HEK293 (cell line): ENCODE data around the gene MRPL33.

Experiments
- CTCF ChIA-PET: fragments of 350-600 bp; formaldehyde crosslinking; extraction: SDS; loops from one replicate; lab custom pipeline; 2021; ENCODE audit warnings: antibody characterized with exemption; lab: Yijun Ruan, JAX
- POLR2A ChIA-PET: fragments of 300-600 bp; formaldehyde crosslinking; extraction: SDS; loops from one replicate; lab custom pipeline; 2020; ENCODE audit warnings: antibody characterized with exemption, inconsistent platforms; lab: Yijun Ruan, JAX
- H3K27ac ChIP-seq: fragments of 200-500 bp; sonication (Bioruptor generic); 2 replicates; pipeline ENCODE4 v1.5.1; 2014; ENCODE audit warnings: low read depth, low read length, control low read depth, inconsistent platforms; ENCODE audit errors: extremely low read depth
- H3K36me3 ChIP-seq, 2 experiments: fragments of 200-500 bp in 1 of 2; sonication (Bioruptor generic) in 1 of 2; 1 replicate in 1 of 2; 2 replicates in 1 of 2; pipeline ENCODE4 v1.5.1; 2014 to 2017; ENCODE audit warnings: inconsistent platforms in 2 of 2, low read length in 2 of 2; ENCODE audit not compliant: control insufficient read depth in 2 of 2, insufficient read depth in 1 of 2
- H3K4me1 ChIP-seq: fragments of 200-500 bp; sonication (Bioruptor generic); 2 replicates; pipeline ENCODE4 v1.5.1; 2014; ENCODE audit warnings: mild to moderate bottlenecking, low read length, inconsistent platforms; ENCODE audit not compliant: control insufficient read depth, insufficient read depth
- H3K4me3 ChIP-seq: 2 replicates; pipeline ENCODE4 v1.5.1; 2011; ENCODE audit warnings: low read depth, mild to moderate bottlenecking, control low read depth, low read length, moderate library complexity
- H3K9me3 ChIP-seq: fragments of 200-500 bp; sonication (Bioruptor generic); 2 replicates; pipeline ENCODE4 v1.5.1; 2014; ENCODE audit warnings: low read depth, low read length, inconsistent platforms; ENCODE audit not compliant: control insufficient read depth, insufficient read depth
- SALL2 ChIP-seq: fragments of 450-650 bp; formaldehyde crosslinking; IDR thresholded peaks from 2 replicates; pipeline ENCODE4 v1.5.0; 2017; ENCODE audit warnings: missing biosample characterization, mild to moderate bottlenecking, missing genetic modification characterization, borderline replicate concordance
- SCRT2 ChIP-seq: fragments of 450-650 bp; formaldehyde crosslinking; IDR thresholded peaks from 2 replicates; pipeline ENCODE4 v1.5.1; 2016; ENCODE audit warnings: missing biosample characterization, missing genetic modification characterization
- YY2 ChIP-seq: fragments of 450-650 bp; formaldehyde crosslinking; IDR thresholded peaks from 2 replicates; pipeline ENCODE4 v1.5.1; 2016; ENCODE audit warnings: missing biosample characterization, missing genetic modification characterization
- ZBTB48 ChIP-seq: fragments of 450-650 bp; formaldehyde crosslinking; IDR thresholded peaks from 2 replicates; pipeline ENCODE4 v1.5.1; 2016; ENCODE audit warnings: missing biosample characterization, missing genetic modification characterization
- ZNF169 ChIP-seq: fragments of 450-650 bp; formaldehyde crosslinking; IDR thresholded peaks from 2 replicates; pipeline ENCODE4 v1.5.1; 2016; ENCODE audit warnings: missing biosample characterization, missing genetic modification characterization
- ZNF175 ChIP-seq: fragments of 450-650 bp; formaldehyde crosslinking; IDR thresholded peaks from 2 replicates; pipeline ENCODE4 v1.5.1; 2016; ENCODE audit warnings: missing biosample characterization, missing genetic modification characterization
- ZNF214 ChIP-seq: fragments of 450-650 bp; formaldehyde crosslinking; IDR thresholded peaks from 2 replicates; pipeline ENCODE4 v1.5.1; 2017; ENCODE audit warnings: missing biosample characterization, mild to moderate bottlenecking, missing genetic modification characterization, borderline replicate concordance
- ZNF324 ChIP-seq: fragments of 450-650 bp; formaldehyde crosslinking; IDR thresholded peaks from 2 replicates; pipeline ENCODE4 v1.5.1; 2016; ENCODE audit warnings: missing biosample characterization, missing genetic modification characterization
- ZNF501 ChIP-seq: fragments of 450-650 bp; formaldehyde crosslinking; IDR thresholded peaks from 2 replicates; pipeline ENCODE4 v1.5.1; 2016; ENCODE audit warnings: missing biosample characterization, missing genetic modification characterization
- ZNF555 ChIP-seq: fragments of 450-650 bp; formaldehyde crosslinking; conservative IDR thresholded peaks from 2 replicates; pipeline ENCODE4 v1.5.1; 2017; ENCODE audit warnings: missing biosample characterization, mild to moderate bottlenecking, missing genetic modification characterization, inconsistent platforms
- ZNF664 ChIP-seq: fragments of 450-650 bp; formaldehyde crosslinking; IDR thresholded peaks from 2 replicates; pipeline ENCODE4 v1.5.1; 2016; ENCODE audit warnings: missing biosample characterization, missing genetic modification characterization
- ZNF785 ChIP-seq: fragments of 450-650 bp; formaldehyde crosslinking; IDR thresholded peaks from 2 replicates; pipeline ENCODE4 v1.5.1; 2016; ENCODE audit warnings: missing biosample characterization, missing genetic modification characterization
- ZNF843 ChIP-seq: fragments of 450-650 bp; formaldehyde crosslinking; IDR thresholded peaks from 2 replicates; pipeline ENCODE4 v1.5.1; 2016; ENCODE audit warnings: missing biosample characterization, missing genetic modification characterization
- ZXDB ChIP-seq: fragments of 450-650 bp; formaldehyde crosslinking; IDR thresholded peaks from 2 replicates; pipeline ENCODE4 v1.5.1; 2016; ENCODE audit warnings: missing biosample characterization, missing genetic modification characterization
- TF ChIP-seq, protein P1 (sequence below): fragments of 450-650 bp; formaldehyde crosslinking; optimal IDR thresholded peaks from 2 replicates; pipeline ENCODE3; 2016; ENCODE audit warnings: missing biosample characterization, mild to moderate bottlenecking, missing genetic modification characterization
- TF ChIP-seq, protein P2 (sequence below): fragments of 450-650 bp; formaldehyde crosslinking; IDR thresholded peaks from 2 replicates; pipeline ENCODE4 v1.5.1; 2016; ENCODE audit warnings: missing biosample characterization, missing genetic modification characterization, borderline replicate concordance

Gene MRPL33

GRCh38 chr2:27773959-27774358, 2.4 kb downstream of the MRPL33 start:
- Histone ChIP-seq H3K4me1 (peaks cover 9% of the 10 kb centered on the region; the same call in 1 of the 2 replicates), H3K36me3 (peaks cover 12 to 44% of the 10 kb centered on the region in 2 experiments; a peak in 2 of 3 replicates), H3K27ac (no peak overlapping the region), H3K4me3 (no peak overlapping the region), H3K9me3 (no peaks in the 10 kb centered on the region)
- TF ChIP-seq YY2 (tag by site-specific recombination): no peak
- TF ChIP-seq ZNF501 (tag by site-specific recombination): no peak
- TF ChIP-seq, protein P1, sequence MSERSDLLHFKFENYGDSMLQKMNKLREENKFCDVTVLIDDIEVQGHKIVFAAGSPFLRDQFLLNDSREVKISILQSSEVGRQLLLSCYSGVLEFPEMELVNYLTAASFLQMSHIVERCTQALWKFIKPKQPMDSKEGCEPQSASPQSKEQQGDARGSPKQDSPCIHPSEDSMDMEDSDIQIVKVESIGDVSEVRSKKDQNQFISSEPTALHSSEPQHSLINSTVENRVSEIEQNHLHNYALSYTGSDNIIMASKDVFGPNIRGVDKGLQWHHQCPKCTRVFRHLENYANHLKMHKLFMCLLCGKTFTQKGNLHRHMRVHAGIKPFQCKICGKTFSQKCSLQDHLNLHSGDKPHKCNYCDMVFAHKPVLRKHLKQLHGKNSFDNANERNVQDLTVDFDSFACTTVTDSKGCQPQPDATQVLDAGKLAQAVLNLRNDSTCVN (tag by site-specific recombination): no peak
- no peak for TF ChIP-seq ZNF175
- no peak for TF ChIP-seq ZNF664 (tag by site-specific recombination)
- TF ChIP-seq, protein P2, sequence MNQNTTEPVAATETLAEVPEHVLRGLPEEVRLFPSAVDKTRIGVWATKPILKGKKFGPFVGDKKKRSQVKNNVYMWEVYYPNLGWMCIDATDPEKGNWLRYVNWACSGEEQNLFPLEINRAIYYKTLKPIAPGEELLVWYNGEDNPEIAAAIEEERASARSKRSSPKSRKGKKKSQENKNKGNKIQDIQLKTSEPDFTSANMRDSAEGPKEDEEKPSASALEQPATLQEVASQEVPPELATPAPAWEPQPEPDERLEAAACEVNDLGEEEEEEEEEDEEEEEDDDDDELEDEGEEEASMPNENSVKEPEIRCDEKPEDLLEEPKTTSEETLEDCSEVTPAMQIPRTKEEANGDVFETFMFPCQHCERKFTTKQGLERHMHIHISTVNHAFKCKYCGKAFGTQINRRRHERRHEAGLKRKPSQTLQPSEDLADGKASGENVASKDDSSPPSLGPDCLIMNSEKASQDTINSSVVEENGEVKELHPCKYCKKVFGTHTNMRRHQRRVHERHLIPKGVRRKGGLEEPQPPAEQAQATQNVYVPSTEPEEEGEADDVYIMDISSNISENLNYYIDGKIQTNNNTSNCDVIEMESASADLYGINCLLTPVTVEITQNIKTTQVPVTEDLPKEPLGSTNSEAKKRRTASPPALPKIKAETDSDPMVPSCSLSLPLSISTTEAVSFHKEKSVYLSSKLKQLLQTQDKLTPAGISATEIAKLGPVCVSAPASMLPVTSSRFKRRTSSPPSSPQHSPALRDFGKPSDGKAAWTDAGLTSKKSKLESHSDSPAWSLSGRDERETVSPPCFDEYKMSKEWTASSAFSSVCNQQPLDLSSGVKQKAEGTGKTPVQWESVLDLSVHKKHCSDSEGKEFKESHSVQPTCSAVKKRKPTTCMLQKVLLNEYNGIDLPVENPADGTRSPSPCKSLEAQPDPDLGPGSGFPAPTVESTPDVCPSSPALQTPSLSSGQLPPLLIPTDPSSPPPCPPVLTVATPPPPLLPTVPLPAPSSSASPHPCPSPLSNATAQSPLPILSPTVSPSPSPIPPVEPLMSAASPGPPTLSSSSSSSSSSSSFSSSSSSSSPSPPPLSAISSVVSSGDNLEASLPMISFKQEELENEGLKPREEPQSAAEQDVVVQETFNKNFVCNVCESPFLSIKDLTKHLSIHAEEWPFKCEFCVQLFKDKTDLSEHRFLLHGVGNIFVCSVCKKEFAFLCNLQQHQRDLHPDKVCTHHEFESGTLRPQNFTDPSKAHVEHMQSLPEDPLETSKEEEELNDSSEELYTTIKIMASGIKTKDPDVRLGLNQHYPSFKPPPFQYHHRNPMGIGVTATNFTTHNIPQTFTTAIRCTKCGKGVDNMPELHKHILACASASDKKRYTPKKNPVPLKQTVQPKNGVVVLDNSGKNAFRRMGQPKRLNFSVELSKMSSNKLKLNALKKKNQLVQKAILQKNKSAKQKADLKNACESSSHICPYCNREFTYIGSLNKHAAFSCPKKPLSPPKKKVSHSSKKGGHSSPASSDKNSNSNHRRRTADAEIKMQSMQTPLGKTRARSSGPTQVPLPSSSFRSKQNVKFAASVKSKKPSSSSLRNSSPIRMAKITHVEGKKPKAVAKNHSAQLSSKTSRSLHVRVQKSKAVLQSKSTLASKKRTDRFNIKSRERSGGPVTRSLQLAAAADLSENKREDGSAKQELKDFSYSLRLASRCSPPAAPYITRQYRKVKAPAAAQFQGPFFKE (tag by site-specific recombination): no peak
- TF ChIP-seq SALL2 (tag by site-specific recombination): no peak
- TF ChIP-seq ZNF843 (tag by site-specific recombination): no peak
- no peak for TF ChIP-seq ZNF555 (tag by site-specific recombination)
- no peak for TF ChIP-seq ZNF324
- TF ChIP-seq ZBTB48 (tag by site-specific recombination): no peak
- no peak for TF ChIP-seq ZXDB (tag by site-specific recombination)
- TF ChIP-seq ZNF214 (tag by site-specific recombination): no peak
- no peak for TF ChIP-seq ZNF785 (tag by site-specific recombination)
- ChIA-PET CTCF (interaction anchor here (1.3 to 2.6 kb wide), 3 partner anchors 19 to 70 kb away, joined by 4 to 6 read pairs (median 4); no protein-coding TSS in a partner anchor), POLR2A (interaction anchor here (0.6 kb wide), 1 partner anchor 428 kb away, joined by 5 read pairs; no protein-coding TSS in a partner anchor)

- CTCF ChIA-PET: interaction anchor here (1.4 to 2.6 kb wide), 2 partner anchors 72 to 93 kb away, joined by 5 to 6 read pairs; no protein-coding TSS in a partner anchor
- no peaks in the 10 kb centered on the region for H3K9me3 ChIP-seq
- no peak overlapping the region for H3K27ac ChIP-seq
- peaks cover 16 to 55% of the 10 kb centered on the region in 2 experiments; a peak in 2 of 3 replicates for H3K36me3 ChIP-seq
- TF ChIP-seq SCRT2 (tag by site-specific recombination): peak; percentile 45; the same call in 1 of the 2 replicates
- TF ChIP-seq ZNF169 (tag by site-specific recombination): no peak
- TF ChIP-seq, all 188 proteins: peak for 1
- POLR2A ChIA-PET: no interaction called here
- Histone ChIP-seq H3K4me1 (peaks cover 9% of the 10 kb centered on the region; the same call in 1 of the 2 replicates), H3K4me3 (no peak overlapping the region)
Measured at GRCh38 chr2:27776097-27776496, 4.6 kb downstream of the MRPL33 start.
